ENCODE results near the gene SPEF1.

- TF ChIP-seq CTCF (IDR thresholded peaks at IDR 0.05) (no peak), POLR2A (IDR thresholded peaks at IDR 0.05) (no peak)
Observed at GRCh38 chr20:3828798-3829197, 47.5 kb upstream of the SPEF1 start.
